GM19397 (cell line): ENCODE measurements around the gene MPP4.
"Not testable (repeated sequence)": the region's sequence is repeated elsewhere in the genome, so short reads cannot be mapped to it uniquely, and the experiment has no call there.

Experiments used
- ATAC-seq: cut with Tn5 transposase; IDR thresholded peaks from one replicate; pipeline ENCODE4 v1.9.1; 2021; ENCODE audit warnings: mild to moderate bottlenecking, moderate library complexity; ENCODE audit not compliant: unreplicated experiment

MPP4 gene

DNA sequence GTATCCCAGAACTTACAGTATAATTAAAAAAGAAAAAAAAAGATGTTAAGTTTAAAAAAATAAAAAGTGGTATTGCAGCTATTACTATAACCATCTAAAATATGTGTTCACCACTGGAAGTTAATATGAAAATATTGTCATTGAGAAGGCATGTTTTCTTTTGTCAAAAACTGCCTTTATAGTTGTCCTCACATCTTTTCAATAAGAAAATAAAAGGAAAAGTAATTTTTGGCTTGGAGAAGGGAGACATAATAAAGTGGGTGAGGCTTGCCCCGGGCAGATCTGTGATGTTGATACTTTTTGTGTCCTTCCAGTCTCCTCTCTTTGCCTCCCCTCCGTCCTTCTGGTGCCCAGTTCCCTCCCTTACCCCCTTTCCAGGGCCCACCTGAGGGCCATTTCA, 24.9 kb downstream of the MPP4 start:
- ATAC-seq = no peak

- ATAC-seq = not testable (repeated sequence)
Measured at GRCh38 chr2:201671205-201671604, 27.2 kb downstream of the MPP4 start.

GRCh38 chr2:201669865-201670264, 28.6 kb downstream of the MPP4 start:
- no peak for ATAC-seq

DNA sequence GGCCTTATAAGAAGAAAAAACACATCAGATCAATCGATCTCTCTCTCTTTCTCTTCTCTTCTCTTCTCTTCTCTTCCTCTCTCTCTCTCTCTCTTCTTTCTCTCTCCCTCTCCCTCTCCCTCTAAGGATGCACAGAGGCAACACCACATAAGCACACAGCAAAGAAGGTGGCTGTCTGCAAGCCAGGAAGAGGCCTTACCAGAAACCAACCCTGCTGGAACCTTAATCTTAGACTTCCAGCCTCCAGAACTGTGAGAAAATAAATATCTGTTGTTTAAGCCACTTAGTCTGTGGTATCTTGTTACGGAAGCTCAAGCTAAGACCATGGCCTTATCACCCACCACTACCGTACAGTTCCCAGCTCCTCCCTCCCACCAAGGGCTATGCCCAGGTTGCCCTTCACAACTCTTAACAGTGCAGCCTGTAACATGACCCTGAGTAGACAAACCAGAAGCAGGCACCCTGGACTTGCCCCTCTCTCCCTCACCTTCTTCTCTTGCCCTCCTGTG, 30.0 kb downstream of the MPP4 start:
- no peak for ATAC-seq

GRCh38 chr2:201664334-201664733, 34.1 kb downstream of the MPP4 start:
- ATAC-seq = no peak

GRCh38 chr2:201661366-201661765, 37.1 kb downstream of the MPP4 start:
- no peak for ATAC-seq

DNA sequence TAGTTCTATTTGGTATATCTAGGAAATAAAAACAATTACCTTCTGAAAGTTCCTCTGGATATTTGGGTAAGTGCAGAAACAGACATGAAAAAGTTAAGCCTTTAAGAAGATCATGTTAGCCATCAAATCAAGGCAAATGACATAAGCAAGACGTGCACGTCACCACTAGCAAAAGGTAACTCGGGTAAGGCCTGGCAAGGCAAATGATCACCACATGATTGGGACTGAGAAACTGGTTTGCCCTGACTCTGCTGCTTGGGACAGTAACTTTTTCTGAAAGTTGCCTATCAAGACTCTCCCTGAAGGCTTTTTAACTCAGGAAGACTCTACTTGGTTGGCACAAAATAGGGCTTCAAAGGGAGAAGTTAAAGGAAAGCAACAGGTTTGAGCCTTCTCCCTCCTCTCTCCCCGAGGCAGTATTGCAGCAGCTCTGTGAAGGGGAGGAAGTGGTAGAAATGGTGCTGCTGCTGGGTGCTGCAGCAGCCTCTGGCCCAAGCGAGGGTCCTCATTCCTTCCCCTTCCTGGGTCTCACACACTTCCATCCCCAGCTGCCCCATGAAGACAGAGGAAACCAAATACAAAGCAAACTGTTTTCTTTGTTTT, 38.0 kb downstream of the MPP4 start:
- ATAC-seq = no peak

DNA sequence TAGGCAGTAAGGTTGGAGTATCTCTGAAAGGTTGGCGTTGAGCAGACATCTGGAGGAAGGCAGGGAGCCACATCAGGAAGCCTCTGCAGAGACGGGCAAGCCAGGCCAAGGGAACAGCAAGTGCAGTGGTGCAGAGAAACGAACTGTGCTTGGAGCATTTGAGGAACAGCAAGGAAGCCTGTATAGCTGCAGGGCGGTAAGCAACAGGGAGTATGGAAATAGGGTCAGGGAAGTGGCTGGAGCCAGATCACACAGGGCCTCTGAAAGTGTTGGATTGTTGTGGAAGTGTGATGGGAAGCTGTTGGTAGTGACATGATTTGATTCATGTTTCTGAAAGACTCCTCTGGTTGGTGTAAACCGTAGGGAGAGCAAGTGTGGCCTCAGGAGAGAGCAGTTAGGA, 41.7 kb downstream of the MPP4 start:
- ATAC-seq = no peak

DNA sequence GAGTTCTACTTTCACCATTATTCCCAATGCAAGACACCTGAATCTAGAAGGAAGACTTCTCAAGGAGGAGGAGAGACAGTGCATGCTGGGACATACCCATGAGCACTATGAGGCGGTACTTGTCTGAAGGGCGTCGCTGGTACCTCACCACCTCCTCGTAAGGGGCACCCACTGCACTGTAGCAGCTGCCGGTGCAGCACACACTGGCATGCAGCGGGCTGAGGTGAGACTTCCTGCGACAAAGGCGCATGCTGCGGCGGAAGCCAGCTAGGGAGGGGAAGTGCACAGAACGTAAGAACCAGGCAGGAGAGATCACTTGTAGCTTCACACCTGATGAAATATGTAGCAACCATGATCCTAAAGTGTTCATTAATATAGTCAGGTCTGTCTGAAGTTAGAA, 42.3 kb downstream of the MPP4 start:
- ATAC-seq = no peak

GRCh38 chr2:201654616-201655384, 43.6 kb downstream of the MPP4 start:
- no peak for ATAC-seq

- no peak for ATAC-seq
Measured at GRCh38 chr2:201653221-201653620, 45.2 kb downstream of the MPP4 start.

- no peak for ATAC-seq
Measured at GRCh38 chr2:201649442-201649841, 49.0 kb downstream of the MPP4 start.

DNA sequence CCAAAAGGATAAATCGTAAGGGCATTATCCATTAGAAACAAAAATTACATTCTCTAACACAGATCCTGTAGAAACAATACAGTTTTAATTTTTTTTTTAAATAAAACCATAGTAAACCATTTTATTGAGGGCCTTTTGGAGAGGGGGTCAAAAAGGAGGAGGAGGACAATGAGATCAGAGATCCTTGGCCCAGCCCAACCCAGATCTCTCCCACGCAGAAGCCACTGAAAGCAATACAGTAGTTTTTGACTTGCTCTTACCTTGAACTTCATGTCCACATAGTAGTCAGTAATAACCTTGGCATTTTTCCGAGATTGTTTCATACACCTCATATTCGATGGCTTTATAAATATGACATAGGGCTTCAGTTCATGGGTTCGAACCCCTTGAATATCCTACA, 51.0 kb downstream of the MPP4 start:
- ATAC-seq = no peak

GRCh38 chr2:201644001-201644400, 54.4 kb downstream of the MPP4 start:
- no peak for ATAC-seq

- peak; percentile 36 for ATAC-seq
Measured at GRCh38 chr2:201643216-201643890, 55.1 kb downstream of the MPP4 start, which contains the start of gene TMEM237. Gene TMEM237 (minus strand): TSS chr2:201643503. CDS start chr2:201643400, 103 bp downstream.

- peak; percentile 85 for ATAC-seq
Measured at GRCh38 chr2:201642579-201643215, 55.7 kb downstream of the MPP4 start.

- ATAC-seq = peak; percentile 41
Measured at GRCh38 chr2:201642086-201642578, 56.3 kb downstream of the MPP4 start.

GRCh38 chr2:201639205-201639604, 59.2 kb downstream of the MPP4 start:
- ATAC-seq = no peak

DNA sequence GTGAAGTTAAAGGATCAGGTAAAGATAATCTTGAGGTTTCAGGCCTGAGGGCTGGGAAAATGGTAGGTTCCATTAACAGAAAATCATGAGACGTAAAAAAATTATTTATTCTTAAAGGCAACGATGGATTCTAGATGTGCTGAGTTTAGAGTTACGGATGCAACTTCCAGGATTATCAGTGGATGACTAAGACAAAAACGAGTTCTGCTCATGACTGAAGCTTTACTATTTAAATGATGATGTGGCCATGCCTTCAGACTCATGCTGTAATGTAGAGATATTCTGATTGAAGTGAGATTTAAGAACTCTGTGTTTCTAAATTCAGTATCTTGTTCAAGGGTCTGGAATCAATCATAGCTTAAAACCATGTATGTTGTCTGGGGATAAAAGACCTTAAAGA, 60.1 kb downstream of the MPP4 start:
- no peak for ATAC-seq

- ATAC-seq = no peak
Measured at GRCh38 chr2:201633661-201634249, 64.7 kb downstream of the MPP4 start.

- ATAC-seq = no peak
Measured at GRCh38 chr2:201631041-201631440, 67.4 kb downstream of the MPP4 start.
